Smooth muscle cell (in vitro differentiated cells): ENCODE results near the gene CRYBG1. TPM values are rescaled to one million over a fixed set of nuclear protein-coding genes. Genes with fewer than 3 reads are reported as not detected.

Experiments used
- DNase-seq: peaks from one replicate; lab custom pipeline; 2025; ENCODE audit not compliant: unreplicated experiment; lab: John Stamatoyannopoulos, UW
- H2AFZ ChIP-seq: fragments of 200-600 bp; sonication (generic); 2 replicates; pipeline ENCODE4 v1.6.0; 2016; ENCODE audit warnings: antibody characterized with exemption, low read depth, mild to moderate bottlenecking
- H3F3A ChIP-seq: fragments of 200-600 bp; sonication (generic); 2 replicates; pipeline ENCODE4 v1.6.0; 2017; ENCODE audit warnings: antibody characterized with exemption, low read depth
- H3K27ac ChIP-seq: fragments of 200-600 bp; sonication (generic); 2 replicates; pipeline ENCODE4 v1.5.1; 2016; ENCODE audit warnings: low read depth, mild to moderate bottlenecking
- H3K27me3 ChIP-seq: fragments of 200-600 bp; sonication (generic); 2 replicates; pipeline ENCODE4 v1.6.1; 2016; ENCODE audit warnings: low read depth, mild to moderate bottlenecking
- H3K36me3 ChIP-seq: fragments of 200-600 bp; sonication (generic); 2 replicates; pipeline ENCODE4 v1.5.1; 2016; ENCODE audit warnings: low read depth
- H3K4me1 ChIP-seq: fragments of 200-600 bp; sonication (generic); 2 replicates; pipeline ENCODE4 v1.5.1; 2016; ENCODE audit warnings: low read depth
- H3K4me2 ChIP-seq: fragments of 200-600 bp; sonication (generic); 2 replicates; pipeline ENCODE4 v1.6.0; 2016; ENCODE audit warnings: mild to moderate bottlenecking
- H3K4me3 ChIP-seq: fragments of 200-600 bp; sonication (generic); 2 replicates; pipeline ENCODE4 v1.5.1; 2016; ENCODE audit warnings: mild to moderate bottlenecking
- H3K79me2 ChIP-seq: fragments of 200-600 bp; sonication (generic); 2 replicates; pipeline ENCODE4 v1.6.0; 2016; ENCODE audit warnings: low read depth, mild to moderate bottlenecking
- H3K9ac ChIP-seq: fragments of 200-600 bp; sonication (generic); 2 replicates; pipeline ENCODE4 v1.6.0; 2016; ENCODE audit warnings: low read depth
- H3K9me3 ChIP-seq: fragments of 200-600 bp; sonication (generic); replicated peaks from 2 replicates; pipeline ENCODE4 v1.5.1; 2016; ENCODE audit warnings: low read depth
- H4K20me1 ChIP-seq: fragments of 200-600 bp; sonication (generic); 2 replicates; pipeline ENCODE4 v1.6.0; 2016; ENCODE audit warnings: low read depth
- WGBS: methylation state at CpG from one replicate; pipeline ENCODE4 v1.1.7; 2016; ENCODE audit warnings: low lambda C conversion rate; 5-methylcytosine and 5-hydroxymethylcytosine counted together
- polyA plus RNA-seq: library from polyadenylated mRNA; unstranded; fragments of >200 nt; fragmentation: Nextera tagmentation; extraction: Ambion mirVana; gene quantifications from 2 replicates; pipeline ENCODE4 v1.2.1, GENCODE V29; 2016
- total RNA-seq: library from RNA; depleted of rRNA; stranded (reverse); fragments of >200 nt; gene quantifications from 2 replicates; pipeline ENCODE4 v1.2.3, GENCODE V29; 2014
- TF ChIP-seq, protein P1 (sequence below): fragments of 200-600 bp; sonication (generic); IDR thresholded peaks from 2 replicates; pipeline ENCODE4 v1.5.1; 2017; ENCODE audit warnings: borderline replicate concordance, mild to moderate bottlenecking, antibody characterized with exemption; ENCODE audit not compliant: insufficient read depth, poor library complexity, severe bottlenecking

CRYBG1 gene
- total and polyA plus RNA-seq, 2 experiments from 2014 or later: 0.98 to 11.9 TPM

DNA sequence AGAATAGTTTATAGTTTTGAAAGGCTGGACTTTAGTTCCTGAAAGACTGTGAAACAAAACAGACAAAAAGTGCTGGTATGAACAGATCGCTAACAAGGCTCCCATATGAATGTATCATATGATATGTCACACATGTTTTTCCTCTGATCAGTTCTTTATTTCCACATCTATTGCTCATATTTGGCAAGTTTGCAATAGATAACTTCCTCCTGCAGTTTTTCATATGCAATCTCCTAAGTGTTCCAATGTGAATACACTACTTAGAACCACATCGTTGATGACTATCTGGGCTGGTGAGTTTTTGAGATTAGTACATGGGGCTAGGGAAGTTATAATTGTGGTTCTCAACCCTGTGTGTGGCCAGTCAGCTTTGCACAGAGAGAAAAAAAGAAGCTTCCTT lies 23.1 kb downstream of the CRYBG1 start:
- Histone ChIP-seq H3K36me3 (no peaks in the 10 kb centered on the region), H3F3A (no peaks in the 10 kb centered on the region), H2AFZ (no peak overlapping the region), H3K4me2 (no peak overlapping the region), H3K9ac (no peak overlapping the region), H3K4me1 (no peaks in the 10 kb centered on the region), H3K4me3 (no peak overlapping the region), H3K9me3 (no peaks in the 10 kb centered on the region), H3K79me2 (no peaks in the 10 kb centered on the region), H3K27me3 (peaks cover 33% of the 10 kb centered on the region), H4K20me1 (no peaks in the 10 kb centered on the region), H3K27ac (no peak overlapping the region)
- DNase-seq: no peak
- 94% methylated on average over 2 of the region's 2 CpGs for WGBS
- TF ChIP-seq, protein P1, sequence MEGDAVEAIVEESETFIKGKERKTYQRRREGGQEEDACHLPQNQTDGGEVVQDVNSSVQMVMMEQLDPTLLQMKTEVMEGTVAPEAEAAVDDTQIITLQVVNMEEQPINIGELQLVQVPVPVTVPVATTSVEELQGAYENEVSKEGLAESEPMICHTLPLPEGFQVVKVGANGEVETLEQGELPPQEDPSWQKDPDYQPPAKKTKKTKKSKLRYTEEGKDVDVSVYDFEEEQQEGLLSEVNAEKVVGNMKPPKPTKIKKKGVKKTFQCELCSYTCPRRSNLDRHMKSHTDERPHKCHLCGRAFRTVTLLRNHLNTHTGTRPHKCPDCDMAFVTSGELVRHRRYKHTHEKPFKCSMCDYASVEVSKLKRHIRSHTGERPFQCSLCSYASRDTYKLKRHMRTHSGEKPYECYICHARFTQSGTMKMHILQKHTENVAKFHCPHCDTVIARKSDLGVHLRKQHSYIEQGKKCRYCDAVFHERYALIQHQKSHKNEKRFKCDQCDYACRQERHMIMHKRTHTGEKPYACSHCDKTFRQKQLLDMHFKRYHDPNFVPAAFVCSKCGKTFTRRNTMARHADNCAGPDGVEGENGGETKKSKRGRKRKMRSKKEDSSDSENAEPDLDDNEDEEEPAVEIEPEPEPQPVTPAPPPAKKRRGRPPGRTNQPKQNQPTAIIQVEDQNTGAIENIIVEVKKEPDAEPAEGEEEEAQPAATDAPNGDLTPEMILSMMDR: no peak

GRCh38 chr6:106385530-106385929 lies 25.0 kb downstream of the CRYBG1 start:
- Histone ChIP-seq H3K4me1 (no peaks in the 10 kb centered on the region), H3K27me3 (peaks cover 43% of the 10 kb centered on the region), H3K9me3 (no peaks in the 10 kb centered on the region), H3K9ac (no peak overlapping the region), H2AFZ (no peak overlapping the region), H3K36me3 (no peaks in the 10 kb centered on the region), H3K27ac (no peak overlapping the region), H3K4me3 (no peak overlapping the region), H3K4me2 (no peak overlapping the region), H3K79me2 (no peaks in the 10 kb centered on the region), H4K20me1 (no peaks in the 10 kb centered on the region), H3F3A (no peaks in the 10 kb centered on the region)
- 83% methylated on average over 6 of the region's 6 CpGs for WGBS
- no peak for DNase-seq
- TF ChIP-seq, protein P1: no peak

- Histone ChIP-seq H3K27me3 (peaks cover 40% of the 10 kb centered on the region), H3K36me3 (no peaks in the 10 kb centered on the region), H3K27ac (no peak overlapping the region), H3K9ac (no peak overlapping the region), H3K4me2 (no peak overlapping the region), H3K79me2 (no peaks in the 10 kb centered on the region), H2AFZ (no peak overlapping the region), H3K4me3 (no peak overlapping the region), H3K4me1 (no peaks in the 10 kb centered on the region), H4K20me1 (no peaks in the 10 kb centered on the region), H3K9me3 (no peaks in the 10 kb centered on the region), H3F3A (no peaks in the 10 kb centered on the region)
- no peak for DNase-seq
- TF ChIP-seq, protein P1: no peak
- WGBS: 78% methylated on average over 3 of the region's 3 CpGs
Measured at GRCh38 chr6:106387875-106388274, 27.4 kb downstream of the CRYBG1 start.

DNA sequence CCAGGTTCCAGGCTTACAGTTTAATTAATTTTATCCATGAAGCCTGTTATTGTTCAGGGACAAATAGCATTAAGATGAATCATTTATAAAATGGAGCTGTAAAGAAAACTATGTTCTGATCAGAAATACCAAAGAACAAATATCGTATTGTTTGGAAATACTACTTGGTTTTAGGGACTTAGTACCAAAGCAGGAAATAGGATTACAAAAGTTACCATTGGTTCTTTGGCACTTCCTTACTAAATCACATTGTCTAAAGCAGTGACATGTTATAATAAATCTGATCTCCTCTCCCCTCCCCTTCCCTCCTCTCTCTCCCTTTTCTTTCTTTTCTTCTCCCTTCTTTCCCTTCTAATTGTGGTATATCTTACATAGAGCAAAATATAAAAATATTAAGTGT lies 29.6 kb downstream of the CRYBG1 start:
- TF ChIP-seq, protein P1: no peak
- no peak overlapping the region for H3K4me3 ChIP-seq
- WGBS: 92% methylated on average over 1 of the region's 1 CpG
- H3F3A ChIP-seq: no peaks in the 10 kb centered on the region
- H3K36me3 ChIP-seq: no peaks in the 10 kb centered on the region
- H3K27ac ChIP-seq: no peak overlapping the region
- H3K27me3 ChIP-seq: peaks cover 27% of the 10 kb centered on the region
- no peaks in the 10 kb centered on the region for H3K4me1 ChIP-seq
- H2AFZ ChIP-seq: no peak overlapping the region
- no peaks in the 10 kb centered on the region for H4K20me1 ChIP-seq
- H3K79me2 ChIP-seq: no peaks in the 10 kb centered on the region
- no peak for DNase-seq
- H3K9me3 ChIP-seq: no peaks in the 10 kb centered on the region
- H3K4me2 ChIP-seq: no peak overlapping the region
- H3K9ac ChIP-seq: no peak overlapping the region
